Fibroblast of lung (primary cell): ENCODE results near the gene BAZ2A.

Experiments used
- EZH2 ChIP-seq: IDR thresholded peaks from 2 replicates; pipeline ENCODE4 v1.5.1; 2012; ENCODE audit warnings: low read length, control low read depth, mild to moderate bottlenecking; ENCODE audit errors: missing control alignments
- TF ChIP-seq, protein P1 (sequence below), 2 donors: IDR thresholded peaks in 1 of 2; conservative IDR thresholded peaks in 1 of 2; 1 replicate in 1 of 2; 2 replicates in 1 of 2; pipeline ENCODE4 v1.5.1; 2011 to 2012; ENCODE audit warnings: low read length in 2 of 2, control low read depth in 1 of 2, inconsistent platforms in 1 of 2, low read depth in 1 of 2, mild to moderate bottlenecking in 1 of 2

DNA sequence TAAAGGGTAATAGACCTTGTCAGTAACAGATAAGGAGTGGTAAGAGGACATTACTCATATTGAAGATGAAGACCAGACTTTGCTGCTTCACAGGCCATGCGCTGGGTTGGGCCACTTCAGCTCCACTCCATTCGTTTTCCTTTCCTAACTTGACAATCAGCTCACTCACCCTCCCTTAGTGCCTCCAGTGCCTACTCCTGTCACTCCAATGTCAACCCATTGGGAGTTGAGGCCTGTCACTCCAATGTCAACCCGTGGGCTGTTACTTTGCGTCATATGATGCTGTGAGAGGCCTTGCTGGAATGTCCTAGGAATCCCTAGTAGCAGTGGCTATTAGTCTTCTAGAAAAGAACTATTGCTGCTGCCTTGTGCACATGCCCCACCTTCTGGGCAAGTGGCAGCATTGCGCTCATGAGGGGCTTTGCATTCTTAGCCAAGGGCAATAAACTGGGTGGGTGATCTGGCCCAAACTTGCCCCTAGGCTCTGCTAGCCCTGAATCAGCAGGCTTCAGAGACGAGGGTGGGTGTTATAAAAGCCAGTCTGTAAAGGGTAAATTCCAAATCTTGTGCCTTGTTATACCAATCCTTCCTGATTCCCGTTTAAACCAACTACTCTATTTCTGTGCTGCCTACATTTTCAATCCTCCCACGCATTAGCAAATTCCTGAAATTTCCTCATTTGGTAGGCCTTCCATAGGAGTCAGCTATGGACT lies 36.1 kb downstream of the BAZ2A start:
- TF ChIP-seq, protein P1, sequence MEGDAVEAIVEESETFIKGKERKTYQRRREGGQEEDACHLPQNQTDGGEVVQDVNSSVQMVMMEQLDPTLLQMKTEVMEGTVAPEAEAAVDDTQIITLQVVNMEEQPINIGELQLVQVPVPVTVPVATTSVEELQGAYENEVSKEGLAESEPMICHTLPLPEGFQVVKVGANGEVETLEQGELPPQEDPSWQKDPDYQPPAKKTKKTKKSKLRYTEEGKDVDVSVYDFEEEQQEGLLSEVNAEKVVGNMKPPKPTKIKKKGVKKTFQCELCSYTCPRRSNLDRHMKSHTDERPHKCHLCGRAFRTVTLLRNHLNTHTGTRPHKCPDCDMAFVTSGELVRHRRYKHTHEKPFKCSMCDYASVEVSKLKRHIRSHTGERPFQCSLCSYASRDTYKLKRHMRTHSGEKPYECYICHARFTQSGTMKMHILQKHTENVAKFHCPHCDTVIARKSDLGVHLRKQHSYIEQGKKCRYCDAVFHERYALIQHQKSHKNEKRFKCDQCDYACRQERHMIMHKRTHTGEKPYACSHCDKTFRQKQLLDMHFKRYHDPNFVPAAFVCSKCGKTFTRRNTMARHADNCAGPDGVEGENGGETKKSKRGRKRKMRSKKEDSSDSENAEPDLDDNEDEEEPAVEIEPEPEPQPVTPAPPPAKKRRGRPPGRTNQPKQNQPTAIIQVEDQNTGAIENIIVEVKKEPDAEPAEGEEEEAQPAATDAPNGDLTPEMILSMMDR (conservative IDR thresholded peaks at IDR 0.05 in 1 of 2, IDR thresholded peaks at IDR 0.05 in 1 of 2; ENCODE audit: low read depth in 1 of 2, low read length in 2 of 2), result peak; percentile 88 to 94
- TF ChIP-seq EZH2, result no peak
